Measurements from ENCODE around the gene ARHGAP21. TPM values are rescaled to one million over a fixed set of nuclear protein-coding genes. Genes with fewer than 3 reads are reported as not detected.

The ARHGAP21 gene
- total and polyA plus RNA-seq, 2 donors, result 33.7 to 233 TPM

DNA sequence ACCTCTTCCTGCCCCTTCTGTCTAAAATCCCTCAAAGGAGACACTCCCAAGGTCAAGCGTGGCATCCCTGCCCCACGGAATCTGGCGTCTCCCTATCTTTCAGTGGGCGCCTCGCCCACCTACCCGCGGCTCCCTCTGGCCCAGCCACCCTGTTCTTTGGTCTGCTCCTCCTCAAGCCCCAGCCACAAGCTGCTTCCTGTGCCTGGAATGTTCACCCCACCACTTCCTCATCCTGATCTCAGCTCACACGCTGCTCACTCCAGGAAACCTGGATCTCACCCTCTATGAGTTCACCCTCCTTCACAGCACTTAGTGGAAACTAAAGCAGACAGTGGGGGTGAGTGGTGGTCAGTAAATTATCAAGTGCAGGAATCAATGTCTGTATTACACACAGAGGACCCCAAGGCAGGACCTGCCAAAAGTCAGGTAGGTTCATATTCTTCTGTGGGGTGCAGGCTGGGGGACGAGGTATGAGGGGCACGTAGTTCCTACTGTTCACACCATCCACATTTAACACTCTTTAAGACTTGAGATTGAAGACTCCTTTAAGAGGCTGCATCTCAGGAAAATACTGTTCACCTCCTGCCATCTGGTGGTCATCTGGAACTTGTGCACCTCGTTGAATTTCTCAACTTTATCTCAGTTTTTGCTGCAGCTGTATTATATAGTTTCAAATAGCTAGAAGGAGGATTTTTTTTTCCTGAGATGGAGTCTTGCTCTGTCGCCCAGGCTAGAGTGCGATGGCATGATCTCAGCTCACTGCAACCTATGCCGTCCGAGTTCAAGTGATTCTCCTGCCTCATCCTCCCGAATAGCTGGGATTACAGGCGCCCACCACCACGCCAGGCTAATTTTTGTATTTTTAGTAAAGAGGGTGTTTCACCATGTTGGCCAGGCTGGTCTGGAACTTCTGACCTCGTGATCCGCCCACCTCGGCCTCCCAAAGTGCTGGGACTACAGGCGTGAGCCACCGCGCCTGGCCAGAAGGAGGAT lies 166.6 kb downstream of the ARHGAP21 start:
- H3K36me3 ChIP-seq (ENCODE audit: insufficient read depth), result no peaks in the 10 kb centered on the region
- no peak for DNase-seq (ENCODE audit: extremely low spot score)
- no peak overlapping the region for H3K27ac ChIP-seq (ENCODE audit: low read depth)
- no peaks in the 10 kb centered on the region for H3K4me1 ChIP-seq (ENCODE audit: insufficient read depth)
- 57% methylated on average over 24 of the region's 24 CpGs for WGBS
- H3K4me3 ChIP-seq (ENCODE audit: low read depth, low read length), result no peak overlapping the region

DNA sequence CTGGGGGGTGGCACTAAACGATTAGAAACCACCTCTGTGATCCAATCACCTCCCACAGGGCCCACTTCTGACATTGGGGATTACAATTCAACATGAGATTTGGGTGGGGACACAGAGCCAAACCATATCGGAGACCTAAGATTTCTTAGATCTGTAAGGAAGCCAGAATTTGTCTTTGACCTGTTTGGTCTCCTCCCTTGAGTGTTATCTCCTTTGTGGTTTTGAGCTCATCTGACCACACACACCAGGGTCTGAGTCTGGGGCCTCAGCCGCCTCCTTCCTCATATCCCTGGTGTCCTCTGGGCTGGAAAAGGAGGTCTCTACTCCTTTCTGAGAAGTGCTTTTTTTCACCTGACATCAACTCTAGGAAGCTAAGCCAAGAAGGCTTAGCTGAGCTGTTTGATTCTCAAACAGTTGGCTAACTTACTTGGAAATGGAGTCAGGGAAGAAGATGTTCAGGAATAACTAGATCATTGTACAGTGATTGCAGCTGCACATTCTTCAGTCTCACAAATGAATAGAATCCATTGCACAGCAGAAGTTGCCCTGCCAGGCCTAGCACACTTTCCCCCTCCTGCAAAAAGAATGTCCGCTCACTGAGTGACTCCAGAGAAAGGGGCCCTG lies 167.4 kb downstream of the ARHGAP21 start:
- WGBS, result 76% methylated on average over 4 of the region's 4 CpGs
- Histone ChIP-seq H3K4me1 (ENCODE audit: insufficient read depth) (no peaks in the 10 kb centered on the region), H3K36me3 (ENCODE audit: insufficient read depth) (no peaks in the 10 kb centered on the region), H3K27ac (ENCODE audit: low read depth) (no peak overlapping the region), H3K4me3 (ENCODE audit: low read depth, low read length) (no peak overlapping the region)
- DNase-seq (ENCODE audit: extremely low spot score), result no peak

DNA sequence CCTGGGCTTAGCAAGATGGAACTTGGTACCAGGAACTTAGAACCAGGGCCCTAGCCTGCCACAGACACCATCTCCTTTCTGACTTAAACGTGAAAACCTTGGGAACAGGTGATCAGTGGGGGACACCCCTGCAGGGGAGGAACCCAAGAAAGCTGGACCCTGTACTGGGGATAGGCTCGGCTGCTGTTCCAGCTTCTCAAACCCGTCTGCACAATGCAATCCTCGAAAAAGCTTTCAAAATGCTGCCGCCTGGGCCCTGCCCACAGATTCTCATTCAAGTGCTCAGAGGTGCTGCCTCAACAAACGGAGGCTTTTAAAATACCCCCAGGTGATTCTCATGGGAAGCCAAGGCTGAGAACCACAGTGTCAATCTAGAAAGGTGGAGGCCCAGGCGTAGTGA lies 169.7 kb downstream of the ARHGAP21 start:
- H3K4me3 ChIP-seq (ENCODE audit: low read depth, low read length), result no peak overlapping the region
- DNase-seq (ENCODE audit: extremely low spot score), result no peak
- no peaks in the 10 kb centered on the region for H3K4me1 ChIP-seq (ENCODE audit: insufficient read depth)
- 91% methylated on average over 7 of the region's 7 CpGs for WGBS
- no peaks in the 10 kb centered on the region for H3K36me3 ChIP-seq (ENCODE audit: insufficient read depth)
- H3K27ac ChIP-seq (ENCODE audit: low read depth), result no peak overlapping the region

DNA sequence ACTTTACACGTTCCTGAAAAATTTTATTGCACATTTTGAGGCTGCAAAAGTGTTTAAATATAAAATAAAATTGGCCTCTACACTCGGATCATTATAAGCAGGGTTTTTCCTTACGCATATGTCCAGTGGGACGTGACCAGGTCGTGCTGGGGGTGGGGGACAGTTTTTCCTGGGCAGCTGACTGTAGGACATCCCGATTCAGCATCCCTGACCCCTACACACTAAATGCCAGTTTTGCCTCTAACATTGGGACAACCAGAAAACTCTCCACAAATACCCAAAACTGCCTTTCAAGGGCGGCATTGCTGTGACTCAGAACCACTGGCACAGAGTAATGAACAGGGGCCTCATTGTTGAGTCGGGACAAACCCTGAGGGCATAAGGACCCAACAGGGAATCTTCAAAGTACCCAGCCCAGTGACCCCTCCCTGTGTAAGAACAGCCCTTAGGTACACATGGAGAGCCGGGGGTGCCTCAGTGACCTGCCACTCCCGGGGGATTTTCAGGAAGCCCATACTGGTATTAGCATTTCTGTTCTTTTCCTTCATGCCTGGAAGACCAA lies 170.6 kb downstream of the ARHGAP21 start:
- Histone ChIP-seq H3K36me3 (ENCODE audit: insufficient read depth) (no peaks in the 10 kb centered on the region), H3K27ac (ENCODE audit: low read depth) (no peak overlapping the region), H3K4me3 (ENCODE audit: low read depth, low read length) (no peak overlapping the region), H3K4me1 (ENCODE audit: insufficient read depth) (no peaks in the 10 kb centered on the region)
- DNase-seq (ENCODE audit: extremely low spot score), result no peak
- WGBS, result 71% methylated on average over 10 of the region's 10 CpGs

DNA sequence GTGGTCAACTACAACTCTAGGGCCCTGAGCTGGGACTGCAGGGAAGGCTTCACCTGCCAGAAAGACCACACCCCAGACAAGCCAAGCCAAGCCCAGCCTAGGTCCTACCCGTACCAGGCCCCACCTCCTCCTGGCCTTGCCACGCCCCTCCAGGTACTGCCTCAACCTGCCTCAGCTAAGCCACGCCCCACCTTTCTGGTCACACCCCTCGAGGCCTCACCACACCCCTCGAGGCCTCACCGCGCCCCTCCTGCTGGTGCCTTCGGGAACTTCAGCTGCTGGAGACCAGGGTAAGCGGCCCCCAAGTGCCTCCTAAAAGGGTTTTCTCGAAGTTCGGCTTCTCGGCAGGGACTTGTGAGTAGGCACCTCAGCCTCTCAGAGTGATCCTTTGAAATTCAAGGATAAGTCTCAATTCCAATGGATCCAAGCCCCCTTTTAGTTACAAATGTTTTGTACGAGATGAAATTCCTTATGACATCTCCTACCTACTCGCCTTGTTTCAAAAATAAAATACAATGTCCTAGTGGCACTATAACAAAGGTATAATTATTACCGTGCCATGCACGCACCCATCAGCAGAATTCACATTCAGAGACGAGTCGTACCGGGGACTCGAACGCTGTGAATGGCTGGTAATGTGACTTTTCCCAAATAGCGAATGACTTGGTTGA lies 171.2 kb downstream of the ARHGAP21 start:
- DNase-seq (ENCODE audit: extremely low spot score), result no peak

DNA sequence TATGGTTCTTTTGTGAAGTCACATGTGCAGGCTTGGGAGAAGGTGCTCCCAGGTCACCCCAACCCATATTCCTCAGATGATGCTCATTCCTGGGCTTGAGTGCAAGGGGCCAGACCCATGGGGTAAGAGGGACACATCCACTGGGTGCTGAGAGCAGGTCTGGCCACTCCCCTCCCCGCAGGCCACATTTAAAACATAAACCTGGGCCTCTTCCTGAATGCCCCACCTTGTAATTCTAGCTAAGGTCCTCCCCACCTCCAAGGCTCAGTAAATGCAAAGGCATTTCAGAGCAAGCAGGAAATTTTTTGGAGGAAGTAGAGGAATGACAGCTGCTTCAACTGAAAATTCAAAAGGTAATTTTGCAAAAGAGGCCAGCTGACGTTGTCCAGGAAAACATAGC lies 172.5 kb downstream of the ARHGAP21 start:
- no peak overlapping the region for H3K4me3 ChIP-seq (ENCODE audit: low read depth, low read length)
- no peaks in the 10 kb centered on the region for H3K4me1 ChIP-seq (ENCODE audit: insufficient read depth)
- 51% methylated on average over 2 of the region's 2 CpGs for WGBS
- no peak for DNase-seq (ENCODE audit: extremely low spot score)
- H3K27ac ChIP-seq (ENCODE audit: low read depth), result no peak overlapping the region
- H3K36me3 ChIP-seq (ENCODE audit: insufficient read depth), result no peaks in the 10 kb centered on the region

More for the DNA sequence above, 171.2 kb downstream of the ARHGAP21 start:
- H3K4me3 ChIP-seq (ENCODE audit: low read depth, low read length), result no peak overlapping the region
- no peak overlapping the region for H3K27ac ChIP-seq (ENCODE audit: low read depth)
- 48% methylated on average over 22 of the region's 22 CpGs for WGBS
- no peaks in the 10 kb centered on the region for H3K36me3 ChIP-seq (ENCODE audit: insufficient read depth)
- no peaks in the 10 kb centered on the region for H3K4me1 ChIP-seq (ENCODE audit: insufficient read depth)

DNA sequence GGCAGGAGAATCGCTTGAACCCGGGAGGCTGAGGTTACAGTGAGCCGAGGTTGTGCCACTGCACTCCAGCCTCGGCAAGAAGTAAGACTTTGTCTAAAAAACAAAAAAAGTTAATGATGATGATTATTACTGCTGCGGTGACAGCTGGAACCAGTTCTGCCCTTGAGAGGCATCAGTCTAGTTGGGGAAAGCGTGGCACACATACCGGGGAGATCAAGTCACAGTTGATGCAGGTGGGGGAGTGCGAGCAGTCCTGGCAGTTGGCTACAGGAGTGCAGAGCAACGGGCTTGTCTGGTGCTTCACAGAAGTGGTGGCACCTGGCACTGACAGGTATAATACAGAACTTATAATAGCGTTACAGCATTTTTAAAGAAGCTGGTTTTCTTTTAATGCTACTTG lies 173.0 kb downstream of the ARHGAP21 start:
- Histone ChIP-seq H3K4me1 (ENCODE audit: insufficient read depth) (no peaks in the 10 kb centered on the region), H3K27ac (ENCODE audit: low read depth) (no peak overlapping the region), H3K4me3 (ENCODE audit: low read depth, low read length) (no peak overlapping the region), H3K36me3 (ENCODE audit: insufficient read depth) (no peaks in the 10 kb centered on the region)
- WGBS, result 82% methylated on average over 10 of the region's 10 CpGs
- DNase-seq (ENCODE audit: extremely low spot score), result no peak

DNA sequence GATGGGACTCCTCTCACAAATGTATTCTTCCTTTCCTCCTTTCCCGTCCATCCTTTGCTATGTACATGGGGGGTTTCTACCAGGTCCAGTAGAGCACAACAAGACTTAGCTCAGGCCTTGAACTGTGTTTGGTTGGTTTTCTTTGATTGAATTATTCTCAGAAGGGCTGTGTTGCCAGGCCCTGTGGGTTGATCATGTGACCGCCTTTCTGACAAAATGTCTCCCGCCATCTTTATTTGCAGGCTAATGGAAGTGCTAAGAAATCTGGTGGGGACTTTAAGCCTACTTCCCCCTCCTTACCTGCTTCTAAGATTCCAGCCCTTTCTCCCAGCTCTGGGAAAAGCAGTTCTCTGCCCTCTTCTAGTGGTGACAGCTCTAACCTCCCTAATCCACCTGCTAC lies 178.1 kb downstream of the ARHGAP21 start:
- DNase-seq (ENCODE audit: extremely low spot score), result no peak
- Histone ChIP-seq H3K4me3 (ENCODE audit: low read depth, low read length) (no peak overlapping the region), H3K4me1 (ENCODE audit: insufficient read depth) (no peaks in the 10 kb centered on the region), H3K27ac (ENCODE audit: low read depth) (no peak overlapping the region), H3K36me3 (ENCODE audit: insufficient read depth) (peaks cover 2% of the 10 kb centered on the region)
- WGBS, result 97% methylated on average over 3 of the region's 3 CpGs

DNA sequence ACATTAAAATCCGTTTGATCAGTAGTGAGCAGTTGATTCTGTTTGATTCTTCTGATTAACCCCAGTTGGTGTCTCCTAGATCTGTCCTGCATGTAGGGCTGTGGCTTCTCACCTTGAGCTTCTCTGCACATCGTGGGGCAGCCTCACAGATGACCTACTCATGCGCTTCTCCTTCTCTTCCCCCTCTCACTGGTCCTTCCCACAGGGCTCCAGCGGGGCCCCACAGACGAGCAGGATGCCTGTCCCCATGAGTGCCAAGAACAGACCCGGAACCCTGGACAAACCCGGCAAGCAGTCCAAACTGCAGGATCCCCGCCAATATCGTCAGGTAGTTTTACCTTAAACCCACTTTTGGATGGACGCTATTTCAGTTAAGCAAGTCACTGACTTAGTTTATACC lies 178.9 kb downstream of the ARHGAP21 start:
- H3K4me1 ChIP-seq (ENCODE audit: insufficient read depth), result no peaks in the 10 kb centered on the region
- WGBS, result 94% methylated on average over 10 of the region's 10 CpGs
- H3K4me3 ChIP-seq (ENCODE audit: low read depth, low read length), result no peak overlapping the region
- peaks cover 2% of the 10 kb centered on the region for H3K36me3 ChIP-seq (ENCODE audit: insufficient read depth)
- no peak for DNase-seq (ENCODE audit: extremely low spot score)
- H3K27ac ChIP-seq (ENCODE audit: low read depth), result no peak overlapping the region

DNA sequence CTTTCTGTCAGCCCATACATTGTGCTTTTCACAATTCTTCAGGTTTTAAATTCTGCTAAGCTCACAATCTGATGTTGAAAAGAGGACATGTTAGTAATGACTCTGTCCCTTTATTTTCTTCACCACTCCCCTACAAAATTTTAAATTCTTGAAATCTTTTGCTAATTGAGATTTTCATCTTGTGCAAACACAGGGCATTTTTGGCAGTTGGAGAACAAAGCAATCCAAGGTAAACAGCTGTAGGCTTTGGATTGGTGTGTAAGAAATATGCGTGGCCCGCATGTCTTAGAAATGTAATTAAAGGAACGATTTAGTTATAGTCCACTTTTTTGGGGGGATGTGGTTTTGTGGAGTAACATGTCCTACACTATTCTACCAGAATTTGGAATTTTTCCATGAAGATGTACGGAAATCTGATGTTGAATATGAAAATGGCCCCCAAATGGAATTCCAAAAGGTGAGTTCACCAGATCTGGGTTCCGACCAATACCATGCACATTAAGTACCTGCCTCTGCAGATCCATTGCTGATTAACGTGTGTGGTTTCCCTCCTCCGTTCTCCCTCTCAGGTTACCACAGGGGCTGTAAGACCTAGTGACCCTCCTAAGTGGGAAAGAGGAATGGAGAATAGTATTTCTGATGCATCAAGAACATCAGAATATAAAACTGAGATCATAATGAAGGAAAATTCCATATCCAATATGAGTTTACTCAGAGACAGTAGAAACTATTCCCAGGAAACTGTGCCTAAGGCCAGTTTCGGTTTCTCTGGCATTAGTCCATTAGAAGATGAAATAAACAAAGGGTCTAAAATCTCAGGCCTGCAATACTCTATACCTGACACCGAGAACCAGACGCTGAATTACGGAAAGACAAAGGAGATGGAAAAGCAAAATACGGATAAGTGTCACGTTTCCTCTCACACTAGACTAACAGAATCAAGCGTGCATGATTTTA lies 181.1 kb downstream of the ARHGAP21 start:
- WGBS, result 90% methylated on average over 14 of the region's 14 CpGs
- no peak overlapping the region for H3K27ac ChIP-seq (ENCODE audit: low read depth)
- DNase-seq (ENCODE audit: extremely low spot score), result no peak
- H3K36me3 ChIP-seq (ENCODE audit: insufficient read depth), result peaks cover 2% of the 10 kb centered on the region
- no peaks in the 10 kb centered on the region for H3K4me1 ChIP-seq (ENCODE audit: insufficient read depth)
- no peak overlapping the region for H3K4me3 ChIP-seq (ENCODE audit: low read depth, low read length)

DNA sequence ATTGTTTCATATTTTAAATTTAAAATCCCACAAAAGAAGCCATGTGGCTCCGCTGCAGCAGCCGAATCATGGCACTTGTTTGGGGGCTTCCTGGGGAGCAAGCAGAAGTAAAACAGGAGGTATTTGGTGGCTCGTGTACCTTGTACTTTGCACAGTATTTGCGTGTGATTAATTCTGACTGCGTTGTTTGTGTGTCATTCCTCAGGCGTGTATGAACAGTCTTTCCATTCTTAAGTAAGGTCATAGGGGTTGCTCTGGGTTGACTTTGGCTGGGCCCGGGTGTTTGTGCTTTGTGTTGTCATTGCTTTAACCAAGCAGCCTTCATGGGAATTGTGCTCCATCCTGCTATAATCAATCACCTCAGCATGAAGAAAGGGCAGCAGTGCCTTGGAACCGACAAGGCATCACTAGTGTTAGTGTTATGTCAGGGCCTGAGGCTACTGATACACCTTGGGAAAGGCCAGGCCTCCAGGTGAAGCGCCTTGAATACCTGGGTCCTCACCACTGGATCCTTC lies 182.4 kb downstream of the ARHGAP21 start:
- DNase-seq (ENCODE audit: extremely low spot score), result no peak
- Histone ChIP-seq H3K4me1 (ENCODE audit: insufficient read depth) (no peaks in the 10 kb centered on the region), H3K4me3 (ENCODE audit: low read depth, low read length) (no peak overlapping the region), H3K36me3 (ENCODE audit: insufficient read depth) (peaks cover 2% of the 10 kb centered on the region), H3K27ac (ENCODE audit: low read depth) (no peak overlapping the region)
- WGBS, result 91% methylated on average over 9 of the region's 9 CpGs

DNA sequence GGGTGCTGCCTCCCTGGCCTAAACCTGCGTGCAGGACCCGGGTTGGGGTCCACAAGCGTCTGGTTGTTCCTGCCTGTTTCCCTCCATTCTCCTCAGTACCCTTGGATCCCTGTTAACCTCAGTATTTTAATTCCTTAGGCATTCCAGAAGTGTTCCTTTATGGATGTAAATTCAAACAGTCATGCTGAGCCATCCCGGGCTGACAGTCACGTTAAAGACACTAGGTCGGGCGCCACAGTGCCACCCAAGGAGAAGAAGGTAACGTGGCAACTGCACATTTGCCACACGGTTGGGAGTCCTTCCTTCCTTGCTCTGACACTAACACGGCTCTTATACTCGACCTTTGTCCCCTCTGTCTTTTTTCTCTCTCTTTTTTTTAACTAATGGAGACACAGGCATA lies 187.1 kb downstream of the ARHGAP21 start:
- H3K36me3 ChIP-seq (ENCODE audit: insufficient read depth), result no peaks in the 10 kb centered on the region
- DNase-seq (ENCODE audit: extremely low spot score), result no peak
- H3K27ac ChIP-seq (ENCODE audit: low read depth), result no peak overlapping the region
- 85% methylated on average over 11 of the region's 11 CpGs for WGBS
- no peaks in the 10 kb centered on the region for H3K4me1 ChIP-seq (ENCODE audit: insufficient read depth)
- H3K4me3 ChIP-seq (ENCODE audit: low read depth, low read length), result no peak overlapping the region

Data from urinary bladder (tissue), 4 donors.